Parathyroid adenoma (tissue), 2 donors: Measurements from ENCODE around the gene CRCP.
"Not testable (repeated sequence)": the region's sequence is repeated elsewhere in the genome, so short reads cannot be mapped to it uniquely, and the experiment has no call there.

Experiments
- H2AFZ ChIP-seq: fragments of 300-600 bp; sonication (generic); one replicate; pipeline ENCODE4 v1.7.0; 2017; ENCODE audit warnings: antibody characterized with exemption, mild to moderate bottlenecking
- H3K27ac ChIP-seq: fragments of 300-600 bp; sonication (generic); one replicate; pipeline ENCODE4 v1.7.0; 2017
- H3K27me3 ChIP-seq: fragments of 300-600 bp; sonication (generic); one replicate; pipeline ENCODE4 v1.7.0; 2017; ENCODE audit warnings: low read length; ENCODE audit not compliant: control insufficient read depth, insufficient read depth
- H3K36me3 ChIP-seq: fragments of 300-600 bp; sonication (generic); one replicate; pipeline ENCODE4 v1.7.0; 2017; ENCODE audit warnings: low read length; ENCODE audit not compliant: control insufficient read depth, insufficient read depth
- H3K4me1 ChIP-seq: fragments of 300-600 bp; sonication (generic); one replicate; pipeline ENCODE4 v1.7.0; 2017; ENCODE audit warnings: control low read depth
- H3K4me2 ChIP-seq: fragments of 300-600 bp; sonication (generic); one replicate; pipeline ENCODE4 v1.7.0; 2017; ENCODE audit warnings: low read length
- H3K4me3 ChIP-seq: fragments of 300-600 bp; sonication (generic); one replicate; pipeline ENCODE4 v1.7.0; 2017; ENCODE audit warnings: low read depth, low read length
- H3K79me2 ChIP-seq: fragments of 300-600 bp; sonication (generic); one replicate; pipeline ENCODE4 v1.7.0; 2017; ENCODE audit warnings: control low read depth
- H3K9ac ChIP-seq: fragments of 300-600 bp; sonication (generic); one replicate; pipeline ENCODE4 v1.7.0; 2017; ENCODE audit warnings: mild to moderate bottlenecking
- H3K9me3 ChIP-seq: fragments of 300-600 bp; sonication (generic); one replicate; pipeline ENCODE4 v1.7.0; 2017; ENCODE audit warnings: low read length; ENCODE audit not compliant: control insufficient read depth
- CTCF ChIP-seq: fragments of 300-600 bp; sonication (generic); IDR thresholded peaks from one replicate; pipeline ENCODE4 v1.7.0; 2017; ENCODE audit warnings: antibody characterized with exemption, mild to moderate bottlenecking
- donor health status: primary hyperparathyroidism.

The CRCP gene

GRCh38 chr7:66142334-66142733 lies 27.7 kb downstream of the CRCP start:
- Histone ChIP-seq H3K4me1 (no peaks in the 10 kb centered on the region), H3K4me2 (no peak overlapping the region), H3K9ac (no peak overlapping the region), H3K27ac (no peak overlapping the region), H3K79me2 (peaks cover 3% of the 10 kb centered on the region), H3K36me3 (no peaks in the 10 kb centered on the region), H3K9me3 (no peaks in the 10 kb centered on the region), H3K27me3 (no peaks in the 10 kb centered on the region), H2AFZ (no peak overlapping the region), H3K4me3 (no peak overlapping the region)
- TF ChIP-seq CTCF = no peak

- no peaks in the 10 kb centered on the region for H3K4me1 ChIP-seq
- H3K9me3 ChIP-seq = no peaks in the 10 kb centered on the region
Measured at GRCh38 chr7:66142996-66143395, 28.3 kb downstream of the CRCP start.

GRCh38 chr7:66143876-66144332 lies 29.3 kb downstream of the CRCP start:
- Histone ChIP-seq H3K4me3 (no peak overlapping the region), H3K9me3 (no peaks in the 10 kb centered on the region), H2AFZ (no peak overlapping the region), H3K9ac (no peak overlapping the region), H3K4me2 (no peak overlapping the region), H3K79me2 (peaks cover 3% of the 10 kb centered on the region), H3K27ac (no peak overlapping the region), H3K4me1 (no peaks in the 10 kb centered on the region), H3K36me3 (no peaks in the 10 kb centered on the region), H3K27me3 (no peaks in the 10 kb centered on the region)
- no peak for TF ChIP-seq CTCF

More at GRCh38 chr7:66142996-66143395, 28.3 kb downstream of the CRCP start:
- H3K79me2 ChIP-seq = peaks cover 3% of the 10 kb centered on the region
- H3K36me3 ChIP-seq = no peaks in the 10 kb centered on the region
- no peak overlapping the region for H3K4me2 ChIP-seq
- H3K27me3 ChIP-seq = no peaks in the 10 kb centered on the region
- no peak for TF ChIP-seq CTCF
- no peak overlapping the region for H3K4me3 ChIP-seq
- H3K9ac ChIP-seq = no peak overlapping the region
- no peak overlapping the region for H2AFZ ChIP-seq
- H3K27ac ChIP-seq = no peak overlapping the region

- H3K79me2 ChIP-seq = peaks cover 3% of the 10 kb centered on the region
- H3K36me3 ChIP-seq = no peaks in the 10 kb centered on the region
- no peak overlapping the region for H3K27ac ChIP-seq
- TF ChIP-seq CTCF = no peak
- H3K4me3 ChIP-seq = no peak overlapping the region
- no peaks in the 10 kb centered on the region for H3K9me3 ChIP-seq
- H2AFZ ChIP-seq = no peak overlapping the region
- H3K4me2 ChIP-seq = no peak overlapping the region
- H3K27me3 ChIP-seq = no peaks in the 10 kb centered on the region
- H3K4me1 ChIP-seq = peaks cover 2% of the 10 kb centered on the region
- H3K9ac ChIP-seq = no peak overlapping the region
Measured at GRCh38 chr7:66145400-66146104, 30.9 kb downstream of the CRCP start.

- Histone ChIP-seq H3K79me2 (peaks cover 3% of the 10 kb centered on the region), H3K27me3 (no peaks in the 10 kb centered on the region), H2AFZ (no peak overlapping the region), H3K4me1 (peaks cover 2% of the 10 kb centered on the region), H3K4me3 (no peak overlapping the region), H3K9ac (no peak overlapping the region), H3K9me3 (no peaks in the 10 kb centered on the region), H3K36me3 (no peaks in the 10 kb centered on the region), H3K27ac (no peak overlapping the region), H3K4me2 (no peak overlapping the region)
- no peak for TF ChIP-seq CTCF
Measured at GRCh38 chr7:66146701-66147100, 32.1 kb downstream of the CRCP start.

GRCh38 chr7:66147657-66148056 lies 33.0 kb downstream of the CRCP start:
- not testable (repeated sequence) for H3K4me2 ChIP-seq, H3K27me3 ChIP-seq, H3K36me3 ChIP-seq, H3K9me3 ChIP-seq, H3K79me2 ChIP-seq, H3K4me1 ChIP-seq, H3K27ac ChIP-seq, H2AFZ ChIP-seq, H3K9ac ChIP-seq, H3K4me3 ChIP-seq
